Body of pancreas (tissue), 4 donors: ENCODE data around the gene CPEB4.

ENCODE experiments used
- CTCF ChIP-seq, 7 experiments: fragments of 450-650 bp in 4 of 7; fragments of 200-600 bp in 3 of 7; sonication (generic) in 3 of 7; IDR thresholded peaks; one replicate each; pipeline ENCODE4 v1.5.1; 2016 to 2019; ENCODE audit warnings: antibody characterized with exemption in 7 of 7
- POLR2A ChIP-seq, 3 donors: fragments of 450-650 bp; IDR thresholded peaks; one replicate each; pipeline ENCODE4 v1.6.1; 2016; ENCODE audit warnings: antibody characterized with exemption in 3 of 3, mild to moderate bottlenecking in 2 of 3

- no peak for TF ChIP-seq CTCF (IDR thresholded peaks at IDR 0.05)
- no peak for TF ChIP-seq POLR2A (IDR thresholded peaks at IDR 0.05)
Observed at GRCh38 chr5:173881811-173882575, 6.2 kb upstream of the CPEB4 start.
